ENCODE measurements around the gene RTRAF. TPM values are rescaled to one million over a fixed set of nuclear protein-coding genes. Genes with fewer than 3 reads are reported as not detected.

Gene RTRAF
- total and polyA plus RNA-seq, 2 donors (not counting 1 experiment from before 2014, with no cell fraction given) = 34.7 to 91.1 TPM

DNA sequence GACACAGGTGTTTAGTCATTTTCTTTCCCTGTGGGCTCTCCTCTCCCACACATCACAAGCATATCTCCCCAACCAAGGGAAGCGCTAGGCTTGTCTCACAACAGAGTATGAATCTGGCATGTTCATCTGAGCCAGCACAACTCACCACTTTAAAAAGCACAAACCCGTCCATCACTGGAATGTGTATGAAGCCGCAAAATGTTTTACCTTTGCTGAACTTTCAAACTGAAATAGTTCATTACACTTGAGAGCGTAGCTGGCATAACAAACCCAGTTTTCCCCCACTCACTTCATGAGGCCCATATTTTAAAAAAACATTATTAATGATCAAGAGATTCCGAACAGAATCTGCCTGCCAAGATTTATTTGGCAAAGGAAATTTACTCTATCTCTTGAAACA is 63.7 kb downstream of the RTRAF start:
- Mint-ChIP-seq H3K9me3 (ENCODE audit: insufficient read depth) (no peaks in the 10 kb centered on the region), H3K27me3 (peaks cover 21% of the 10 kb centered on the region), H3K4me1 (no peaks in the 10 kb centered on the region), H3K27ac (no peak overlapping the region), H3K4me3 (no peak overlapping the region)
- no peak for DNase-seq
- H3K9ac ChIP-seq (ENCODE audit: low read length) = no peak overlapping the region
- intact Hi-C loops (cut with micrococcal nuclease) = no loop called here
- WGBS (ENCODE audit: insufficient coverage) = 87% methylated on average over 4 of the region's 5 CpGs
- H3K4me2 ChIP-seq (replicated peaks; ENCODE audit: low read depth, low read length, poor library complexity, severe bottlenecking) = no peak overlapping the region
- H2AFZ ChIP-seq (ENCODE audit: insufficient read depth, low read depth, low read length, poor library complexity, severe bottlenecking) = no peak overlapping the region
- CTCF ChIA-PET = no interaction called here
- no peak overlapping the region for H3K27ac ChIP-seq (ENCODE audit: low read length in 2 of 2)
- no peaks in the 10 kb centered on the region for H3K79me2 ChIP-seq (ENCODE audit: control insufficient read depth, insufficient read depth, low read length)
- ATAC-seq (ENCODE audit: low read depth) = no peak
- peaks cover 0 to 6% (median 0%) of the 10 kb centered on the region in 4 experiments for H3K27me3 ChIP-seq (replicated peaks in 1 of 4; ENCODE audit: control extremely low read depth in 1 of 4, control insufficient read depth in 3 of 4, insufficient read depth in 4 of 4, low read length in 3 of 4)
- no peaks in the 10 kb centered on the region for H3K9me3 ChIP-seq (ENCODE audit: control extremely low read depth in 1 of 3, control insufficient read depth in 2 of 3, insufficient read depth in 1 of 3, low read length in 2 of 3)
- TF ChIP-seq, protein P1, sequence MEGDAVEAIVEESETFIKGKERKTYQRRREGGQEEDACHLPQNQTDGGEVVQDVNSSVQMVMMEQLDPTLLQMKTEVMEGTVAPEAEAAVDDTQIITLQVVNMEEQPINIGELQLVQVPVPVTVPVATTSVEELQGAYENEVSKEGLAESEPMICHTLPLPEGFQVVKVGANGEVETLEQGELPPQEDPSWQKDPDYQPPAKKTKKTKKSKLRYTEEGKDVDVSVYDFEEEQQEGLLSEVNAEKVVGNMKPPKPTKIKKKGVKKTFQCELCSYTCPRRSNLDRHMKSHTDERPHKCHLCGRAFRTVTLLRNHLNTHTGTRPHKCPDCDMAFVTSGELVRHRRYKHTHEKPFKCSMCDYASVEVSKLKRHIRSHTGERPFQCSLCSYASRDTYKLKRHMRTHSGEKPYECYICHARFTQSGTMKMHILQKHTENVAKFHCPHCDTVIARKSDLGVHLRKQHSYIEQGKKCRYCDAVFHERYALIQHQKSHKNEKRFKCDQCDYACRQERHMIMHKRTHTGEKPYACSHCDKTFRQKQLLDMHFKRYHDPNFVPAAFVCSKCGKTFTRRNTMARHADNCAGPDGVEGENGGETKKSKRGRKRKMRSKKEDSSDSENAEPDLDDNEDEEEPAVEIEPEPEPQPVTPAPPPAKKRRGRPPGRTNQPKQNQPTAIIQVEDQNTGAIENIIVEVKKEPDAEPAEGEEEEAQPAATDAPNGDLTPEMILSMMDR (IDR thresholded peaks at IDR 0.05) = no peak
- TF ChIP-seq EZH2 (IDR thresholded peaks at IDR 0.05; ENCODE audit: borderline replicate concordance, insufficient read depth, low read depth, low read length, poor library complexity, severe bottlenecking) = no peak
- POLR2A ChIA-PET = interaction anchor here (0.6 kb wide), 1 partner anchor 86 kb away, joined by 9 read pairs; no protein-coding TSS in a partner anchor
- no peak overlapping the region for H3K4me3 ChIP-seq (ENCODE audit: control extremely low read depth in 1 of 5, extremely low read depth in 1 of 5, insufficient read depth in 1 of 5, low read depth in 2 of 5, low read length in 4 of 5)
- H4K20me1 ChIP-seq (ENCODE audit: control insufficient read depth, insufficient read depth, low read length, poor library complexity, severe bottlenecking) = no peaks in the 10 kb centered on the region
- no peaks in the 10 kb centered on the region for H3K36me3 ChIP-seq (replicated peaks in 1 of 2; ENCODE audit: control extremely low read depth in 1 of 2, control insufficient read depth in 1 of 2, extremely low read depth in 1 of 2, insufficient read depth in 2 of 2, low read length in 1 of 2)
- H3K4me1 ChIP-seq (ENCODE audit: control insufficient read depth in 2 of 2, insufficient read depth in 2 of 2, low read length in 2 of 2) = no peaks in the 10 kb centered on the region

DNA sequence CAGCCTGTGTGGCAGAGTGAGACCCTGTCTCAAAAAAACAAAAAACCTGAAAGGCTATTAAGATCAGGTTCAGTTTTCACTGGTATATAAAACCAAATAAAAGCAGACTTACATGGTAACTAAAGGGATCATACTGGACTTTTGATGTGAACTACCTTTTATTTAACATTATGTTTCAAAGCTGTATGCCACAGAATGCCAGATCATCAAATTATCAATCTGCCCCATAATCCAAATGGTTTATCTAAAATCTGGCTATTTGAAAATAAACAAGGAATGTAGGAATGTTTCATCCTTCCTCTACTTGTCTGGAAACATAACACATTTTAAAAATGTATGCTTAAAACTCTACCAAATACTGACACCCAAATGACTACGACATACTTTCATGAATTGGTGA is 65.3 kb downstream of the RTRAF start:
- Histone ChIP-seq H3K4me3 (ENCODE audit: control extremely low read depth in 1 of 5, extremely low read depth in 1 of 5, insufficient read depth in 1 of 5, low read depth in 2 of 5, low read length in 4 of 5) (no peak overlapping the region), H4K20me1 (ENCODE audit: control insufficient read depth, insufficient read depth, low read length, poor library complexity, severe bottlenecking) (no peaks in the 10 kb centered on the region), H3K9ac (ENCODE audit: low read length) (no peak overlapping the region), H3K27ac (ENCODE audit: low read length in 2 of 2) (no peak overlapping the region), H3K79me2 (ENCODE audit: control insufficient read depth, insufficient read depth, low read length) (no peaks in the 10 kb centered on the region), H2AFZ (ENCODE audit: insufficient read depth, low read depth, low read length, poor library complexity, severe bottlenecking) (no peak overlapping the region), H3K4me1 (ENCODE audit: control insufficient read depth in 2 of 2, insufficient read depth in 2 of 2, low read length in 2 of 2) (no peaks in the 10 kb centered on the region), H3K4me2 (replicated peaks; ENCODE audit: low read depth, low read length, poor library complexity, severe bottlenecking) (no peak overlapping the region), H3K36me3 (replicated peaks in 1 of 2; ENCODE audit: control extremely low read depth in 1 of 2, control insufficient read depth in 1 of 2, extremely low read depth in 1 of 2, insufficient read depth in 2 of 2, low read length in 1 of 2) (no peaks in the 10 kb centered on the region), H3K27me3 (replicated peaks in 1 of 4; ENCODE audit: control extremely low read depth in 1 of 4, control insufficient read depth in 3 of 4, insufficient read depth in 4 of 4, low read length in 3 of 4) (peaks cover 0 to 6% (median 0%) of the 10 kb centered on the region in 4 experiments), H3K9me3 (ENCODE audit: control extremely low read depth in 1 of 3, control insufficient read depth in 2 of 3, insufficient read depth in 1 of 3, low read length in 2 of 3) (no peaks in the 10 kb centered on the region)
- Mint-ChIP-seq H3K4me1 (no peaks in the 10 kb centered on the region), H3K27me3 (peaks cover 25% of the 10 kb centered on the region), H3K9me3 (ENCODE audit: insufficient read depth) (no peaks in the 10 kb centered on the region), H3K4me3 (no peak overlapping the region), H3K27ac (no peak overlapping the region)
- WGBS (ENCODE audit: insufficient coverage) = 0% methylated on average over 1 of the region's 1 CpG
- ATAC-seq (ENCODE audit: low read depth) = no peak
- intact Hi-C loops (cut with micrococcal nuclease) = no loop called here
- CTCF ChIA-PET = no interaction called here
- TF ChIP-seq, protein P1 (IDR thresholded peaks at IDR 0.05) = no peak
- no peak for TF ChIP-seq EZH2 (IDR thresholded peaks at IDR 0.05; ENCODE audit: borderline replicate concordance, insufficient read depth, low read depth, low read length, poor library complexity, severe bottlenecking)
- POLR2A ChIA-PET = no interaction called here
- no peak for DNase-seq
